Erythroblast (primary cell): Measurements from ENCODE around the gene MAN2A1.

Experiments used
- DNase-seq, 2 experiments: peaks; one replicate each; lab custom pipeline; 2025; lab: John Stamatoyannopoulos, UW
- GATA1 ChIP-seq: IDR thresholded peaks from 2 replicates; pipeline ENCODE4 v1.6.1; 2011; ENCODE audit warnings: low read depth, mild to moderate bottlenecking, control low read depth, low read length, moderate library complexity
- POLR2A ChIP-seq: IDR thresholded peaks from 2 replicates; pipeline ENCODE4 v1.6.1; 2011; ENCODE audit warnings: mild to moderate bottlenecking, low read length

The MAN2A1 gene

GRCh38 chr5:109819878-109820277, 130.2 kb downstream of the MAN2A1 start:
- peak; percentile 4 to 13 for DNase-seq
- TF ChIP-seq POLR2A (no peak), GATA1 (no peak)

- no peak for TF ChIP-seq GATA1
- no peak for TF ChIP-seq POLR2A
- no peak for DNase-seq
These were observed 133.9 kb downstream of the MAN2A1 start for GRCh38 chr5:109823597-109823996.

GRCh38 chr5:109825450-109825849, 135.7 kb downstream of the MAN2A1 start:
- no peak for DNase-seq
- TF ChIP-seq GATA1 = no peak
- no peak for TF ChIP-seq POLR2A

GRCh38 chr5:109826426-109826825, 136.7 kb downstream of the MAN2A1 start:
- no peak for TF ChIP-seq POLR2A
- no peak for TF ChIP-seq GATA1
- no peak for DNase-seq

DNA sequence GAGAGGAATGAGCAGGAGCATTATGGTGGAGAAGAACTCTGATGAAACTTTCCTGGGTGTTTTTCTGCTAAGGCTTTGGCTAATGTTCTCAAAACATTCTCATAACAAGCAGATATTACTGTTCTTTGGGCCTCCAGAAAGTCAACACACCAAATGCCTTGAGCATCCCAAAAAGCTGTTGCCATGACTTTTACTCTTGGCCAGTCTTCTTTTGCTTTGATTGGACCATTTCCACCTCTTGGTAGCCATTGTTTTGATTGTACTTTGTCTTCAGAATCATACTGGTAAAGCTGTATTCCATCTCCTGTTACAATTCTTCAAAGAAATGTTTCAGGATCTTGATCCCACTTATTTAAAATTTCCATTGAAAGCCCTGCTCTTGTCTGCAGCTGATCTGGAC, 139.6 kb downstream of the MAN2A1 start:
- TF ChIP-seq POLR2A (no peak), GATA1 (no peak)
- DNase-seq = no peak

DNA sequence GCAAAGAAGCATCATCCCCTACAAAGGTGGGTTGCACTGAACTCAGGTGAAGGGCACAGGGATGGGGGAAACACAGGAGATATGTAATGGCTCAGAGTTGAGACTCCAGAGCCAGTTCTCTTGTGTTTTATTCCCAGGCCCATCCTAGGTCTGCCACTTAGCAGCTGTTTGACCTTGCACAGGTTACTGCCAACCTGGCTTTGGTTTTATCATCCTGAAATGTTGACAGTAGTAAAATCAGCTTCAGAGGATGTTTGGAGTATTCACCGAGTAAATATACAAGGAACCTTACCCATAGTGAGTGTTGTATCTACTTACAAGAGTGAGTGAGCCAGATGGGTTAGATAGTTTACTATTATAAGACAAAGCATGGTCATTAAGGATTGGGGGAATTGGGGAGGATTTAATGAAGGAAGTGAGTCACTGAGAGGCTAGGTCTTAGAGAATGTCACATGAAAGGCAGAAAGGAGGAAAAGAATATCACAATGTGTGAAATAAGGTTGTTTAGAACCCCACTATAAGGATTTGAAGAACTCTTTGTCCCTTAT, 141.3 kb downstream of the MAN2A1 start:
- TF ChIP-seq GATA1 = no peak
- DNase-seq = no peak

- DNase-seq = peak in 1 of 2 experiments; percentile 1
These were observed 142.8 kb downstream of the MAN2A1 start for GRCh38 chr5:109832207-109833188.

GRCh38 chr5:109833946-109834345, 144.2 kb downstream of the MAN2A1 start:
- no peak for DNase-seq
- TF ChIP-seq POLR2A (no peak), GATA1 (no peak)

DNA sequence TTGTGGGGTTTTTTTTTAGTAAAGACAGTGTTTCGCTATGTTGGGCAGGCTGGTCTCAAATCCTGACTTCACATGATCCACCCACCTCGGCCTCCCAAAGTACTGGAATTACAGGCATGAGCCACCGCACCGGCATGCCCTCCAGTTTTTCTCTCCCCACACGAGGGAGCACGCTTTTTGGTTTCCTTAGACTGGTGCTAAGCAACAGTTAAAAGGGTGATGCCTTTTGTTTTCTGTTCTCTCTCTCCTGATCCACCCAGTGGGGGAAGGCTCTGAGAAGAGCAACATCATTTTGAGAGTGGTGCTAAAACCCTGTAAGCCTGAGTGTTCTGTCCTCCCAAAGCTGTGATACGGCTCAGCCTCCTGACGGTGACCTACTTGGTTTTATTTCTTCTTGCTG, 146.6 kb downstream of the MAN2A1 start:
- no peak for TF ChIP-seq GATA1
- no peak for TF ChIP-seq POLR2A
- no peak for DNase-seq

GRCh38 chr5:109837231-109837861, 147.6 kb downstream of the MAN2A1 start:
- TF ChIP-seq GATA1 (no peak), POLR2A (no peak)
- no peak for DNase-seq

DNA sequence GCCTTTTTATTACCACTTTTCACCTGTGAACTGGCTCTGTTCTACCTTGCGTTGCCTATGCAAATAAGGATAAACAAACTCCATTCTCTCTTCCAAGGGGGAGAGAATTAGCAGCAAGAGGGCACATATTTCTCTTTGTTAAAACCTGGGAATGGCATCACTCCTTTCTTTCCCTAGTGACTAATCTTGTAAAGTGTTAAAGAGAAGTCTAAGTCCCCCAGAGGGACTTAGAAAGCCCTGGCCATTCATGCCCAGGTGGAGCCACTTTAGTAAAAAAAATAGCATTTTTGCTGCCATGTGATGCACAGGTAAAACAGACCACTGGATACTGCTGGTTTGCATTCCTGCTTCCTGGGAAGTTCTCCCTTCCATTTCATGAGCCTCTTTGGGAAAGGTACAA, 148.4 kb downstream of the MAN2A1 start:
- DNase-seq = no peak
- TF ChIP-seq GATA1 (no peak), POLR2A (no peak)

- DNase-seq = peak; percentile 23 to 48
These were observed 154.4 kb downstream of the MAN2A1 start for GRCh38 chr5:109844148-109844547.

DNA sequence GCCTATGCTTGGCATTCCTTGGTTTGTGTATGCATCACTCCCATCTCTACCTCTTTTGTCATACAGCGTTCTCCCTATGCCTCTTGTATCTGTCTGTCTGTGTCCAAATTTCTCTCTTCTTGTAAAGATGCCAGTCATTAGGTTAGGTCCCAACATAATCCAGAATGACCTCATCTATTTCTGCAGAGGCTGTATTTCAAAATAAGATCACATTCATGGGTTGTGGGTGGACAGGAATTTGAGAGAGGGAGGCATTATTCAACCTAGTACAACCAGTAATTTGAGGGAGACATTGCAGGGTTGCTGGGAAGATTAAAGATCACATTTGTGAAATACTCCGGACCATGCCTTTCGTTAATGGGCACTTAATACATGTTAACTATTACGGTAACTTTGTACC, 155.0 kb downstream of the MAN2A1 start:
- TF ChIP-seq POLR2A = no peak
- no peak for TF ChIP-seq GATA1
- DNase-seq = no peak

More at GRCh38 chr5:109844148-109844547, 154.4 kb downstream of the MAN2A1 start:
- TF ChIP-seq POLR2A = no peak
- no peak for TF ChIP-seq GATA1

GRCh38 chr5:109848130-109848529, 158.4 kb downstream of the MAN2A1 start:
- no peak for DNase-seq
- TF ChIP-seq GATA1 (no peak), POLR2A (no peak)

DNA sequence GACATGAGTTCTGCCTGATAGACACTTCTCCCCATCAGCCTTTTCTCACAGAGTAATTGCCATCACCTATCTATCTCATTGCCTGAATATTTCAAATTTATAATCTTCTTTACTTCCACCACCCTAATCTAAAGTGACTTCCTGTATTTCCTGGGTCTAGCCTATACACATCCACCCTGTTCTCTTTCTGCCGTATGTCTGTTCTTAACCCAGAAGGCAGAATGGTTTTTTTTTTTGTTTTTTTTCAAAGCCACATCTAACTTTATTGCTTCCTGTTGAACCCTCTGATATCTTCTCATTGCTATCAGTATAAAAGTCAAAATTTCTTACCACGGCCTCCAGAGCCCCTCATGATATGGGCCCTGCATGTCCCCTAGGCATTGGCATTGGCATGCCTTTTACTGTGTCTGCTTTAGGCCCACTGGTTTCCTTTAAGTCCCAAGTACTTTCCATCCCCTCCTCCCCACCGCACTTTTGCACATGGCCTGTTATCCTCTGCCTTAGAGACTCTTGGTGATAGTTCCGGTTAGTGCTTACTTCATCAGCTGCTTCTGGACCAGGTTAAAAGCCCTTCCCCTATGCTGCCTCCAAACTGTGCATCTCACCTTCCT, 159.9 kb downstream of the MAN2A1 start:
- DNase-seq = no peak
- TF ChIP-seq POLR2A (no peak), GATA1 (no peak)
